IPS-NIHi7 (cell line): ENCODE results near the gene NEXN.
"Not testable (repeated sequence)": the region's sequence is repeated elsewhere in the genome, so short reads cannot be mapped to it uniquely, and the experiment has no call there.

Experiments used
- DNase-seq: peaks from one replicate; pipeline ENCODE4 v3.0.0; 2012; ENCODE audit warnings: mixed read lengths; ENCODE audit errors: extremely low spot score

The NEXN gene

GRCh38 chr1:77961392-77961791 is 73.0 kb downstream of the NEXN start:
- DNase-seq = no peak

GRCh38 chr1:77966291-77966690 is 77.9 kb downstream of the NEXN start:
- no peak for DNase-seq

GRCh38 chr1:77970192-77970591 is 81.8 kb downstream of the NEXN start:
- DNase-seq = no peak

- DNase-seq = no peak
Measured at GRCh38 chr1:77972080-77972479, 83.7 kb downstream of the NEXN start.

GRCh38 chr1:77975386-77975785 is 87.0 kb downstream of the NEXN start:
- DNase-seq = no peak

DNA sequence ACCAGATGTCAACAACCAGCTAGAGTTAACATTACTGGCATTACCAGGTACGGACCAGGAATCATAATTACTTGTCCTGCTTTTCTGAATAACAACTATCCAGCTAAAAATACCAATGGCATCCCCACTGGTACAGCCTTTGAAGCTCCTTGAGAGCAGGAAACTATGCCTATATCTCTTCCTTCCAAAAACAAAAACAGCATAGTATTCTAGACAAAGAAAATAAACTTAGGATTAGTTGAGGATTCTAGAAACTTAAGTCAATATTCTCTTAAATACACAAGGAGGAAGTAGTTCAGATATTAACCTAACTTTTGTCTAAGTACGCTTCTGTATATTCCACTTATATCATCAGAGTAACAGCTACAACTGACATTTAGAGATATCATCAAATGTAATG is 87.5 kb downstream of the NEXN start:
- no peak for DNase-seq

DNA sequence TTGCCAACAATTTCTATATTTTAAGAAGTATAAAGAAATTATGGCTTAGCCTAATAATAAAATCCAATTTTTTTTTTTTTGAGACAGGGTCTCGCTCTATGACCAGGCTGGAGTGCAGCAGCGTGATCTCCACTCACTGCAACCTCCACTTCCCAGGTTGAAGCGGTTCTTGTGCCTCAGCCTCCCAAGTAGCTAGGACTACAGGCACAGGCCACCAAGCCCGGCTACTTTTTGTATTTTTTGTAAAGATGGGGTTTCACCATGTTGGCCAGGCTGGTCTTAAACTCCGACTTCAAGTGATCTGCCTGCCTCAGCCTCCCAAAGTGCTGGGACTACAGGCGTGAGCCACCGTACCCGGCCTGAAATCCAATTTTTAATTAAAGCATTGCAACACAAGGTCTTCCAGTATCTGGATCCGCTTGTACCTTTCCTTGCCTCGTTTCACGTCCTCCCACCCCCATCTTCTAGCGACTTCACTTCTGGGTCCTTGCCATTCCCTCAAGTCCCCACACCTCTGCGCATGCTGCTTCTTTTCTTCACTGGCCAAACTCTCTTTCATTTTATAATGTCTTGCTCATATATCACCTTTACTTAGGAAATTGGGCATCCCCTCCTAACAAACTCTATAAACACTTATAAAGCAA is 88.1 kb downstream of the NEXN start:
- DNase-seq = no peak

- DNase-seq = no peak
Measured at GRCh38 chr1:77977989-77978292, 89.5 kb downstream of the NEXN start.

DNA sequence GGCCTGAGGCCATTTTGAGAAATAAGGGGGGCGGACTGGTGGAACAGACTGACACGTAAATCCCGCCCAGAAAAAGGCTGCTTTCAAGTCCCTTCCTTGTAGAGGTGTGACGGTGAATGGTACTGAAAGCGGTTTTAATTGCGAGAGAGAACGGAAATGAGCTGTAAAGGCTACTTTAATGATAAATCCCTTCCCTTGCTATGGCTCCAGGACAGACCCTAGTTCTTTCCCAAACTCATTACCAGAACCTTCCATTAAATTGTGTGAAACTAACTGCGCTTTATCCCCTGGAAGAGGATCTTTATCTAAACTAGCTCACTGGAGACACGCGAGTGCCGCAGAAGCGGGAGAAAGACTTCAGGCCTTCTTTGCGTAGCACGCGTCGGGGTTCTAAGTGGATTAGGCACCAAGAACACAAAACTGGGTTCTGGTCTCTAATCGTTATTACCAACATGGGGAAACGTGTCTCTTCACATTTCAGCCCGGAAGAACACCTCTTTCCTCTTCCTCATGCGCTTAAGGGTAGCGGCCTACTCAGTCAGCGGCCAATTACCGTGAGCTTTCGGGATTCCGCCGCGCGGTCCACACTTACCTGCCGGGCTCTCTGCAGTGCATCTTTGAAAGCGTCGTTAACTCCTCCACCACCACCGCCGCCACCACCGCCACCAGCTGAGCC is 90.0 kb downstream of the NEXN start:
- DNase-seq = peak; percentile 51

DNA sequence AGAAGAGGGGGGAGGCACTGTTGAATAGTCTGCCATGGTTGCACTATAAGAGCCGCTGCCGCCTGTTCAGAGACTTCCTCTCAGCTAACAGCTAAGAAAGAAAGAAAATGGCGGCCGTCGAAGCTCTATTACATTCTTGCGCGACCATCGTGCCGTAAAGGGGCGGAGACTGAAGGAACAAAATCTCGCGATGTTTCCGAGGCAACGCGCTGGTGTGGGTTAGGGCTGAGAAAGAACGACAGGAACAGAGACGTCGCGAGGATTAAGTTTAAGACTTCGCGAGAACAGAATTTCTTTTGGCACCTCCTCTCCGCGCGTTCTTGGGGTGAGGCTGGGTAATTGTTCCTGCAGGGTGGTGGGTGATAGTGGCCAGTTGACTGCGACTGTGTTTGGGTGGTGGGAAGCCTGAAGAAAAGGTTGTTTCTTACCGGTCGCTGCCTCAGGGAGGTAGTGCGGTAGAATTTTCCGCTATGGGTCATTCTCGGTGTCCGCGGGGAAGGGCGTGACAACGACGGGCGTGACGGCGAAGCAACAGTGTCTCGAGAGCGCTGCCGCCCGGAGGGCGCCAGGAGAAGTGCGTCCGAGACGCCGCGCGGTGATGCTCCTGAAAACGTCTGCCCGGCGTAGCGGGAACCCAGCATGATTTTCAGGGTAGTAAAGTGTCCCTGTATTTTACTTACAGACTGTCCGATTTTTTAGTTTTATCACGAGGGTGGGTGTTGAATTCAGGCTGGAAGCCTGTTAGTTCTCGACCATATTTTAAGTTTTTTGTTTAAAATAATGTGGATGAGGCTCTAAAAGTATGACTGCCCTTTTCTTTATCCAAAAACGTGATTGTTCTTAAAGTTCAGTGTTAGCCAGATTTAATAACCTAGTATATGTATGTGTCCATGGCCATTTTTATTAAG is 90.8 kb downstream of the NEXN start, which contains the start of gene FUBP1:
Gene FUBP1 (minus strand): TSS at position 104 of the 908 bp plus-strand sequence. CDS start 68 bp downstream, at position 36.
- peak; percentile 89 for DNase-seq

GRCh38 chr1:77983352-77983996 is 95.0 kb downstream of the NEXN start:
- not testable (repeated sequence) for DNase-seq

DNA sequence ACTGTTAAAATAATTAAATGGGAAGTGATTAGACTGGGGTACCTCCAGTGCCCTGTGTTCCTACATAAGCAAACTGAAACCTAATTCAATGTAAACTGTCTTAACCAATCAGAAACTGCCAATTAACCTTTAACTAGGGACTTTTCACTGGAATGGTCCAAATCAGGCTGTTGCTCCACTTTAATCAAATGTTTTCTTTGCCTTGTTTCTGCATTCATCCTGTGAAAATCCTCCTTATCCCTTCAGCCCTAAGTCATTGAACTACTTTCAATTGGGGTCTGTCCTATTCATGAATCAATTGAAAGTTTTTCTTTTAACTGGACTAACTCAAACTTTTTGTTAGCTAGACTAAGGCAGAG is 95.6 kb downstream of the NEXN start:
- no peak for DNase-seq

DNA sequence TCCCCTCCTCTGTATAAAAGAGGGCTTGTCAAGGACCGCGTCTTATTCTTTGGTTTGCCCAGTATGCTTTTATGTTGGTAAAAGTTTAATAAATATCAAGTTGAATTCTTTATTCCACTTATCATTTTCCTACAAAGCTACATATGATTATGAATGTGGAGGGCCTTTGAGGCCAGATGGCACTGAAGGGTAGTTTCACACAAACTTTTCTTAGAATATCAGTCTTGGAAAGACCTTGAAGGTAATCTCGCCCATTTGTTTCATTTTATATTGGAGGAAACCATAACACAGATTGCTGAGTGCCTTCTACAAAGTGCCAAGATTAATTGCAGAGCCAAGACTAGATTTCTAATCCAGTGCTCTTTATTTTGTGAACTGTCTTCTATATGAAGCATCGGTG is 96.2 kb downstream of the NEXN start:
- no peak for DNase-seq

DNA sequence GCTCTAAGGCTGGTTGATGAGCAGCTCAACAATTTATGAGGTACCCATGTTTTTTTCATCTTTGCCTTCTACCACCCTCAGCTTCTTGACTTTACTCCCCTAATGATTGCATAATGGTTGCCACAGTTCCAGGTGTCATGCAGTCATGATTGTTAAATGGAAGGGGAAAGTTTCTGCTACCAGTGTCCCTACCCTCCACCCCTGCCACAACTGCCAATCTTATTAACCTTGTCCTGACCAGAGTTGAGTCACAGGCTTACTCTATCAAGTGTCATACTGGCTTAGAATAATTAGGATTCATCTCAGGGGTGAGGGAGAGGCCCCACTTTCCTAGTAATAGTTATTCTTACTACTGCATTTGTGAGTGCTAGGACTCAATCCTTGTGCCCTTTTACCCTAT is 98.4 kb downstream of the NEXN start:
- no peak for DNase-seq

DNA sequence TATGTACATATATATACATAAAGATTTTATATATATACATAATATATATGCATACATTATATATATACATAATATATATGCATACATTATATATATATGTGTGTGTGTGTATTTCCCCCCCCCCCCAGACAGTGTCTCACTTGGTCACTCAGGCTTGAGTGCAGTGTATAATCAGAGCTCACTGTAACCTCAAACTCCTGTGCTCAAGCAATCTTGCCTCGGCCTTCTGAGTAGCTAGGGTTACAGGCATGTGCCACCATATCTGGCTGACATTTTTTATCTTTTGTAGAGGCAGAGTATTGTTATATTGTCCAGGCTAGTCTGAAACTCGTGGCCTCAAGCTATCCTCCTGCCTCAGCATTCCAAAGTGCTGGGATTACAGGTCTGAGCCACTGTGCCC is 99.5 kb downstream of the NEXN start:
- no peak for DNase-seq

GRCh38 chr1:77989744-77990143 is 101.3 kb downstream of the NEXN start:
- DNase-seq = no peak

DNA sequence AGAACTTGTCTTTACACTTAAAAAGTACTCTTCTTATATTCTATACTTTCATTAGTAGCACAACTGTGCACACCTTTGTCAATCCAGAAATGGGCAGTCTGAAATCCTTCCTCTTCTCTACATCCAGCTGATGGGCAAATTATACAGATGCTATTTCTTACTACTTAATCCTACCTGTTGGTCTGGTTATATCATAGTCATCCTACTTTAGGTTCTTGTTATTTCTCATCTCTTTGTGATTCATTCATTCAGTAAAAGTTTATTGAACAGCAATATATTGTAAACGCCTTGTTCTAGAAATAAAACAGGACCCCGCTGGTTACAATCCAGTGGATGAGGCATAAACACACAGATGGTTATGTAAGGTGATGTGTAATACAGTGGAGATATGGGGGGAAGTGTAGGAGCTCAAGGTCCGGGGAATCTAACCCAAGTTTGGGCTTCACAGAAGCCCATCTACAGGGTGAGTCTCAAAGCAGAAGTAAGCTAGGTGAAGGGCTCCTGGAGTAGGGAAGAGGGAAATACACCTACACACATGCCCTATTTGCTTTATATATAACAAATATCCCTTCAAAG is 102.3 kb downstream of the NEXN start:
- DNase-seq = no peak

GRCh38 chr1:77991638-77992037 is 103.2 kb downstream of the NEXN start:
- DNase-seq = no peak
